AG09309 (cell line): ENCODE results near the gene AUTS2.

Experiments
- DNase-seq: peaks from one replicate; pipeline ENCODE4 v3.0.0-alpha.2; 2010; ENCODE audit warnings: low read depth
- H3K4me3 ChIP-seq: 2 replicates; pipeline ENCODE4 v1.5.1; 2011; ENCODE audit warnings: mild to moderate bottlenecking, low read depth, low read length, moderate library complexity; ENCODE audit not compliant: control insufficient read depth
- TF ChIP-seq, protein P1 (sequence below): IDR thresholded peaks from 2 replicates; pipeline ENCODE4 v1.5.1; 2011; ENCODE audit warnings: mild to moderate bottlenecking, low read depth, low read length, inconsistent platforms; ENCODE audit not compliant: insufficient read depth, control insufficient read depth; ENCODE audit errors: missing control alignments

The AUTS2 gene

DNA sequence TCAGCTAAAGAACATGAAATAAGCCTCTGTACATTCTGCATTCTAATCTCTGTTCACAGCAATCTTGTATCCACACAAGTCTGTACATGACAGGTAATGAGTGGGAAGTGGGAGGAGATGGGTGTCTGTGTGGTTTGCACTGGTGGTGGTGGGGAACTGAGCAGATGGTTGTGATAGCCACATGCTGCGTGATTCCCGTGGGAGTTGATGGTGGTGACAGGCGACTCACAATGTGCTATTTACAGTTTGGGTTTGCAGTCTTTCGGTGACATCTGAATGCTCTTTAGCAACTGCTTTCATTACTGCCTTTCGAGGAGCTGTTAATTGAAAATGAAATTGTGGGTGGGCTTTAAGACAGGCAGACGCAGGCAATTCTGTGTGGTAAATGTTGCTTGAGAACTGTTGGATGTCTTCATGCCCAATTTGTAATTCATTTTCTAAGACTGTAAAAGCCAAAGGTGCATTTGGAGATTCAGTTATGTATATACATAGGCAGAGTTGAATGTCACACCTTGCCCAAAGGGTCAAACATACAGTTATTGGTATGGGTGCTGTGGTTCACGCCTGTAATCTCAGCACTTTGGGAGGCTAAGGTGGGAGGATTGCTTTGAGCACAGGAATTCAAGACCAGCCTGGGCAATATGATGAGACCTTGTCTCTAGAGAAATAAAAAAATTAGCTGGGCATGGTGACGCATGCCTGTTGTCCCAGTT is 308.2 kb downstream of the AUTS2 start:
- no peak overlapping the region for H3K4me3 ChIP-seq
- no peak for DNase-seq
- TF ChIP-seq, protein P1, sequence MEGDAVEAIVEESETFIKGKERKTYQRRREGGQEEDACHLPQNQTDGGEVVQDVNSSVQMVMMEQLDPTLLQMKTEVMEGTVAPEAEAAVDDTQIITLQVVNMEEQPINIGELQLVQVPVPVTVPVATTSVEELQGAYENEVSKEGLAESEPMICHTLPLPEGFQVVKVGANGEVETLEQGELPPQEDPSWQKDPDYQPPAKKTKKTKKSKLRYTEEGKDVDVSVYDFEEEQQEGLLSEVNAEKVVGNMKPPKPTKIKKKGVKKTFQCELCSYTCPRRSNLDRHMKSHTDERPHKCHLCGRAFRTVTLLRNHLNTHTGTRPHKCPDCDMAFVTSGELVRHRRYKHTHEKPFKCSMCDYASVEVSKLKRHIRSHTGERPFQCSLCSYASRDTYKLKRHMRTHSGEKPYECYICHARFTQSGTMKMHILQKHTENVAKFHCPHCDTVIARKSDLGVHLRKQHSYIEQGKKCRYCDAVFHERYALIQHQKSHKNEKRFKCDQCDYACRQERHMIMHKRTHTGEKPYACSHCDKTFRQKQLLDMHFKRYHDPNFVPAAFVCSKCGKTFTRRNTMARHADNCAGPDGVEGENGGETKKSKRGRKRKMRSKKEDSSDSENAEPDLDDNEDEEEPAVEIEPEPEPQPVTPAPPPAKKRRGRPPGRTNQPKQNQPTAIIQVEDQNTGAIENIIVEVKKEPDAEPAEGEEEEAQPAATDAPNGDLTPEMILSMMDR: no peak

- TF ChIP-seq, protein P1: no peak
- H3K4me3 ChIP-seq: no peak overlapping the region
- no peak for DNase-seq
Observed at GRCh38 chr7:69907720-69908119, 309.4 kb downstream of the AUTS2 start.

DNA sequence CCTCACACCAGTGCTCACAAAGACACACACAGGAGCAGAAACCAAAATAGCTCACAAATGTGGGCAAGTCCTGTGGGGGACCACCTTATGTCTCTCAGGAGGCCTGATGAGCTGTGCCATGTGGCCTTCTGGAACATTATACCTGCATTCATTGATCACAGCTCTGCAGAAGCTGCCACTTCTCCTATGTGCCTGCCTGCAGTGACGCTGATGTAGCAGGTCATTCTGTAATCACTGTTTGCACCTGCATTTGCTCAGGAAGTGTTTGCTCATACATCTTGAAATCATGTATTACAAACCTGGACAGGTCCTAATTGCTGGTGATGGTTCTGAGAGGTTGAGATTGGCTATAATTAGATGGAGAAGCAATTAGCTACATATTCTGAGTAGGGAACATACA is 310.2 kb downstream of the AUTS2 start:
- no peak overlapping the region for H3K4me3 ChIP-seq
- TF ChIP-seq, protein P1: no peak
- no peak for DNase-seq

GRCh38 chr7:69910150-69910549 is 311.9 kb downstream of the AUTS2 start:
- DNase-seq: no peak
- TF ChIP-seq, protein P1: no peak
- no peak overlapping the region for H3K4me3 ChIP-seq

DNA sequence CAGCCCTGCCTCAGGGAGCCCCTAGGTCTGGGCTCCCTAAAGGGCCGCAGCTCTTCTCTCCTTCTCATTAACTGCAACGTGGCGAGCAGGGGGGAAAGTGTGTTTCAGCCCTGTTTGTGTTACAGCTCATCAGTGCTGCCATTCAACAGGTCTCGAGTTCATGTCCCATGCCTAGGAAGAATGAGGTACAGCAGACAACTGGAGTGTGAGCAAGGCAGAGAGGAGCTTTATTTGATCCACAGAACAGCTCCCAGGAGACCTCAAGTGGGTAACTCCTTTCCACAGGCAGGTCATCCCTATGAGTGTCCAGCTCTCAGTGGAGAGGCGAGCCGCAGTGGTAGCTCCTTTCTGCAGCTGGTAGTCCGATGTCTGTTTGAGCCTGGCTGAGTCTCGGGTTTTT is 313.1 kb downstream of the AUTS2 start:
- no peak for DNase-seq
- no peak overlapping the region for H3K4me3 ChIP-seq
- TF ChIP-seq, protein P1: no peak

DNA sequence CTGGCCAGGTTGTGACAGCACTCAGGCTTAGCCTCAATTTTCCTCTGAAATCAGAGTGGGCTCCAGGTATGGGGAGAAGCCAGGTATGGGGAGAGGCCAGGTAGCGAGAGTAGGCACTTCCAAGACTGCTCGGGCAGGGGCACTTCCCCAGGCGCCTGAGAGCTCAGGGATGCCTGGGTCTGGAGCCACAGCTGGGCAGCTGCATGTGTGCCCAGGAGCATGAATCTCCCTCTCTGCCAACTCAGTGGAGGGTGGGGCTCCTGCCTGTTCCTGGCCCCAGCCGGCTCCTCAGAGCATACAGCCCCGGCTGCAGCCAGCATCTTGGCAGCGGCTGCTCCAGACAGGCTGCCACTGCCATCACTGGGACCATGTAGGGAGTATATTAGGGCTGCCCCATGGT is 313.9 kb downstream of the AUTS2 start:
- no peak overlapping the region for H3K4me3 ChIP-seq
- DNase-seq: no peak
- TF ChIP-seq, protein P1: no peak

DNA sequence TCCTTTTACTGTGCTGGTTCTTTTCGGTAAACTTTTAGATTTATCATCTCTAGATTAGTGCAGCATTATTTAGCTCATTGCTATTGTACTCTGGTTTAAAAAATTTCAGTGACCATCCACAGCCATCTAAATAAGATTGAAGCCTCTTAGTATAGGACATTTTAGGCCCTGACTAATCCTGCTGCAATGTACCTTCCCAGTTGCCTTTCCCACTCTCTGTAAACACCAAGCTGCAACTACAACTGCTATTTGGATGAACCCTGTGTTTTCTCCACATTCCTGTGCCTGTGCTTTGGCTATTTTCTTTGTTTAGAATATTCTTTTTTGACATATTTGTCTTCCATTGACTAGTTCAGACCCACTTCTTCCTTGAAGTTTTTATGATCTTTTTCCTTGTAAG is 314.6 kb downstream of the AUTS2 start:
- TF ChIP-seq, protein P1: no peak
- no peak for DNase-seq

More for the DNA sequence above, 314.6 kb downstream of the AUTS2 start:
- no peak overlapping the region for H3K4me3 ChIP-seq
